Left renal pelvis (tissue), 4 donors: ENCODE measurements around the gene CCDC169. TPM values are rescaled to one million over a fixed set of nuclear protein-coding genes. Genes with fewer than 3 reads are reported as not detected.
"Not testable (repeated sequence)": the region's sequence is repeated elsewhere in the genome, so short reads cannot be mapped to it uniquely, and the experiment has no call there.

Source experiments
- DNase-seq, 4 donors: peaks; one replicate each; pipeline ENCODE4 v3.0.0-alpha.2; 2013; ENCODE audit warnings: low read depth in 4 of 4, low spot score in 3 of 4
- polyA plus RNA-seq, 4 donors: library from polyadenylated mRNA; unstranded; fragments of 120-200 nt; gene quantifications; one replicate each; pipeline ENCODE4 v1.2.1, GENCODE V29; 2013; ENCODE audit not compliant: insufficient read length in 4 of 4

Gene CCDC169
- 1 to 10 TPM; 2.8 to 7.5 (median 5.5) TPM for polyA plus RNA-seq

DNA sequence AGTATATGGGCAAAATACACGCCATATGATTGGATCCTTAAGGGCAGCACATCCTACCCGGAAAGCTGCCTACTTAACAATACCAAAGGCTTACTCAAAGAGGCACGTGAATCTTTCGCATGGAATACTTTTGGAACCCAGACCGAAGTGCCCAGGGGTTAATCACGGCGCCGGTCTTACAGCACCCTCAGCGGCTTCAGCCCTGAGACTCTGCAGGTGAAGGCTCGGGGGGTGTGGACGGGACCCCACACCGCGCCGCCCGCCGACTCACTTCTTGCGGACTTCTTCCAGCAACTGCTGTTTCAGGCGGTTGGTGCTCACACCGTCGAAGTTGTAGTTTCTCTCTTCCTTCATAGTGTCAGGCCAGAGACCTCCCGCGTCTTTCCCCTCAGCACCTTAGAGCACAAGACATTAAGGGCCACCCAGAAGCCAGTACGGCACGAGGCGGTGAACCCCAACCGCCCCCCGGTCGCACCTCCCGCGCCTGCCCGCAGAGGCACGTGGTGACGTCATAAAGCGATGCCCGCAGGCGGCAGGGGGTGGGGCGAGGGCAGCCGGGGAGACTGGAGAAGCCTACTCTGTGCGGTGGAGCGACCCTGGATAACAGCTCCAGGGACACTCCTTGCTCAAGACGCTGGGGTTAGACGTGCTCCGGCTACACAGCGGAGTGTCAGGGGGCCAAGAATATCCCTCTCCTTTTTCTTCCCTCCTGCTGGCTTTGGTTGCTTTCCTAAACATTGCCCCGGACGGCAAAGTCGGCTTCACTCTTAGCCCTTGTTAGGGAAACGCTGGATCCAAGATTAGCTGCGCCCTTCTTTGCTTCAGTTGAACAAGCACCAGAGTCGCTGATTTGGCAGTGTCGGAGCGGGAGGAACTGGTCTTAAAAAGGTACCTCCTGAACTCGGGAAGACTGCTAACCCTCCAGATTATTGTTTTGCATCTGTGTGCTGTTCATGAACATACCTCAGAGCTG, at the start of gene CCDC169:
CCDC169 (minus strand) TSS at position 449 of the 973 bp plus-strand sequence; CDS start at position 354, 95 bp downstream.
- DNase-seq = peak; percentile 54 to 65 (median 55)

DNA sequence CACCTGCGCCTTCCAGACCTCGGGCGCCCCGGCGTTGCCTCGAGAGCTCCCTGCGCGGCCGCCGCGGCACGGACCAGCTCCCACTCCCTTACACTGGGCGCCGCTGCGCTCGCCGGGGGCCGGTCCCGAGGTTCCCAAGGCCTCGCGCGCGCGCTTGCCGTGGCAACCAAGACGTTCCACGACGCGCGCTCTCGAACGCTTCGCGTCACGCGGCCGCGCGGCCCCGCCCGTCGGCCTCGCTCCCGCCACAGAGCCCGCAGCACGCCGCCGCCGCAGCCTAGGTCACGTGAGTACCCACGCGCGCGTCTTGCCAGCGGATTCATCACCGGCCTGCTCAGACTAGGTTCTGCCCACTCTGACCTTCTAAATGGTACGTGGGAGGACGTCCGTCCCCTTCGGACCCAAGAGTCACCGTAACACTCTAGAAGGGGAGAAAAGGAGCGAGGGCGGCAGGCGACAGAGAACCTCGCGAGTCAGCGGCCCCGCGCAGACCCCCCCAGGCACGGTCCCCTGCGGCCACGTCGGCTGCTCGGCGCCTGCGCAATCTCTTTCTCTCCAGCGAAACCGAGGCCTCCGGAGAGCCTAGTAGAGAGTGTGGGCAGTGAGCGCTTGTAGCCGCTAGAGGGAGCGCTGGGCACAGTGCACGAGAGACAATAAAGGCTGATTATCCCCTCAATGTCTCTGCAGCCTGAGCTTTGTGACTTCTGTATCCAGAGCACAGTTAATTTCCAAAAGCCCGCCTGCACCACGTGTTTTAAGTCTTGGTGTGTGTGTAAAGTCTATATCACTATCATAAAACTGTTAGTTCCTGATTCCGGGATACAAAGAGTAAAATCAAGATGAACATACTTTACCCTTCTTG, 48.8 kb upstream of the CCDC169 start, which contains the start of gene SPART:
SPART (minus strand) TSS at position 173 of the 862 bp plus-strand sequence. CDS start 10,564 bp downstream, outside the sequence.
- DNase-seq = peak; percentile 77 to 84 (median 82)

DNA sequence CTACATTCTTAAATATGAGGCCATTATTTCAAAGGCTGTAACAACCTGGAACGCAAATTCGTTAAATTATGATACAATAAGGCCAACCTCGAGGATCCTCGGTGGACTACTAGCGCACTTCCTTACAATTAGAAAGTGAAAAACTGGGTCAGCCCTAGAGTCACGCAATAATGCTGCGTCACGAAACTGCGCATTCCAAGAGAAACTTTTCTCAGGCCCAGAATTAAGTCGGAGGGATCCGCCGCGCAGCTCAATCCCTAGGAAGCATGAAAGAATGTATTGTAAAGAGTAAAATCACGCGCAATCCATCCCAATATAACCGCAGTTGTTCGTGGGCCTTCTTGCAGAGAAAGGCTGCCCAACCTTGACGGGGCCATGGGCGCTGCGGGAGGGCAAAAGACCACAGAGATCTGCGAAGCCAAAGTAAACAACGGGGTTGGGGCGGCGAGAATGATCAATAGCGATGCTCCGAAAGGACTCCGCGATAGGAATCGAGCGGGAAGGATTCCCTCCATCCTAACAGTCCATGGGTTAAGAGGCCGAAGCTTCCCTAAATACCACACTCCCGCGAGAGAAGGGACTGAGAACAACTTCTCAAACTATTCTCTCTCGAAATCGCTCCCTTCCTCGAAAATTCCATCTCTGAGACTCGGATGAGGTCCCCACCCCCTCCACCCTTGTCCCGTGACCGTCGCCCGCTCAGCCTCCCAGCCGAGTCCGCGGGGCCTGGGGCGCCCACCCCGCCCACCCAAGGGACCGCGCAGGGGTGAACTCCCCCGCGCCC, 48.0 kb upstream of the CCDC169 start:
- peak; percentile 54 to 64 (median 62) for DNase-seq

DNA sequence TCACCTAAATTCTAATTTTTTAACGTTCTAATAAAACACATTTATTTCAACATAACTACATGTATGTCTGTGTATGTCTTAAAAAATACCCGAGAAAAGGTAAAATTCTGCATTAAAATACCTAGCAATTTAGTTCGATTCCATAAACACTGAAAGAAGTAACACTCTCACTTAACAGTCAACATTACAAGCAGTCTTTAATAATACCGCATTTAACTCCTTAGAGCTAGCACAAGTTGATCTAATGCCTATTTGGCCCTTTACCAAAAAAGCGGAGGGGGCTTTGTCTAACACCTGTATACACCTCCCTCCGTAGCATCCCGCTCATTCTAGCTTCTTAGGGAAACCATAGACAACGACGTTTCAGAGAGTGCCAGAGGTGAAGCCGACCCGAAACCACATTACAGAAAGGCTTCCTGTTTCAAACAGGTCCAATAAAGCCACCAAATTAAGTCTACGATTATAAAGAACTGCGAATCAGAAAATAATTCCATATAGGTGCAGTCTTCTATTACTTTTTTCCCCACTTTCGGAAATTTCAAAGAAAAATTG, 47.3 kb upstream of the CCDC169 start:
- peak in 1 of 4 donors; percentile 14 for DNase-seq

DNA sequence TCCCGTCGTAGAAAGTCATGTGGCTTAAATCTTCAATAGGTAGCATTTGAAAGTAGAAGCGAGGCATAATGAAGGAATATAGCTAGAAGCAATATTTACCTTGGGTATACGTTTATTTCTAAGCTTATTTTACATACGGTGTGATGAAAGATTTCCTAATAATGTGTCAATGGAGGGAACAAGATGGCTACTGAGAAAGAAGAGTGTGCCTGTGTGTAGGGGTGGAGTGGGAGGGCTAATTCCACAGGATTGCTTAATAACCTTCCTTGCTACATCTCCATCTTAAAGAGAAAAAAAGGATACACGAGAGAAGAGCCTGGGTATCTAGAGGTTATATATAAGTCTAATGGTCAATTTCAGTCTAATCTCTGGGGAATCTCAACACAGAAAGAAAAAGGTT, 46.6 kb upstream of the CCDC169 start:
- DNase-seq = no peak

DNA sequence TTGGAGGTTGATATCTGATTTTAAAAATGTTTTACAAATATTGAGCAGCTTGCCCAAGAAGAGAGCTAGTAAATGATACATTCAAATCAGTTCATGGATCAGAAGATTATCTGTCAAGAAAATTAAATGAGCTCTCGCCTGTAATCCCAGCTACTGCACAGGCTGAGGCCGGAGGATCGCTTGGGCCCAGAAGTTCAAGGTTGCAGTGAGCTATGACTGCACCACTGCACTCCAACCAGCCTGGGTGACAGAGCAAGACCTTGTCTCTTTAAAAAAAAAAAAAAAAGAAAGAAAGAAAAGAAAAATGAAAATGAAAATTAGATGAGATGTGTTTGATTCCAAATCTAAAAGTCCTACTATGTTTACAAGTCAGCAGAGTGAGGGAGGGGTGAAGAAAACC, 46.2 kb upstream of the CCDC169 start:
- DNase-seq = no peak

DNA sequence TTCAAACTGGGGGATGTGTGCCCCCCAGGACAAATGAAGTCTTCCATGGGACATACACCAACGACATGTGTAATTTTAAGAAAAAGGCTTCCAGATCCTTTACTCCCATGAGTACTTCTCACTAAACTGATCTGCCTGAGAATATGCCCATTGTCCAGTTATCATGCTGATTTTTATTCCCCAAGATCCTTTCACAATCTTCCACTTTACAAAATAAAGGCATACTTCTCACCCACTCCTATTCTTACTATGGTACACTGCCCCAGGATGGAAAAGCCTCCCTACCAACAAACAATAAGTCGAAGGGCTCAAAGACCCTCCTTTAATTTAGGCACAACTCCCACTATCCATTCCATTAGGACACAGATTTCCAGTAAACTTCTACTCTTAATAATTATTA, 45.1 kb upstream of the CCDC169 start:
- no peak for DNase-seq

DNA sequence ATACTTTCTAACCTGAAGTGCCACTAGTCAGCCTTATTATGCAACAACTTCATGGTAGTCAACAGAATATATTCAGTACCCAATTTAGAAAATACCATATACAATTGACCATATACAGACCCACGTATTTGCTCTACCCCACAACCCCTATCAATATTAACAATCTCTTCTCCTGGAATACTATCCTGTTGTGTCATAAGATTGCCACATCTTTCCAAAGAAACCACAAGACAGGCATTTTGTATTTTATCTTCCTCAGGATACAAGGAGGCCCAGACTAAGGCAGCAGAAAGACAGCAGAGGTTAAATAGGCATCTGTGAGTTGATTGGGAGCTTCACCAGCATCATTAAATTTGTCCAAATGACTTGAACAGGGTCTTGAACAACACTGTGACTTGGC, 44.1 kb upstream of the CCDC169 start:
- DNase-seq = no peak

DNA sequence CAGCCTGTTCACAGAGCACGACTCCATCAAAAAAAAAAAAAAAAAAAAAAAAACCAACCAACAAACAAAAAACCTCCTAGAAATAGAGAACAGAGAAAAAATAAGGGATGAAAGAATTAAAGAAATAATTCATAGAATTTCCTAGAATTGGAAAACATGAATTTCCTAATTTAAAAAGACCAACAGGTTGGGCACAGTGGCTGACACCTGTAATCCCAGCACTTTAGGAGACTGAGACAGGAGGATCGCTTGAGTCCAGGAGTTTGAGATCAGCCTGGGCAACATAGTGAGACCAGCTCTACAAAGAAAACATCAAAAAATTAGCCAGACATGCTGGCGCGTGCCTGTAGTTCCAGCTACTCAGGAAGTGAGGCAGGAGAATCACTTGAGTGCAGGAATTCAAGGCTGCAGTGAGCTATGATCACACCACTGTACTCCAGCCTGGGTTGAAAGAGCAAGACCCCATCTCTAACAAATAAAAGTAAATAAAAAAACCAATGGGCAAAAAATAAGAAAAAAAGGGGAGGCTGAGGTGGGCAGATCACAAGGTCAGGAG, 42.1 kb upstream of the CCDC169 start:
- no peak for DNase-seq

DNA sequence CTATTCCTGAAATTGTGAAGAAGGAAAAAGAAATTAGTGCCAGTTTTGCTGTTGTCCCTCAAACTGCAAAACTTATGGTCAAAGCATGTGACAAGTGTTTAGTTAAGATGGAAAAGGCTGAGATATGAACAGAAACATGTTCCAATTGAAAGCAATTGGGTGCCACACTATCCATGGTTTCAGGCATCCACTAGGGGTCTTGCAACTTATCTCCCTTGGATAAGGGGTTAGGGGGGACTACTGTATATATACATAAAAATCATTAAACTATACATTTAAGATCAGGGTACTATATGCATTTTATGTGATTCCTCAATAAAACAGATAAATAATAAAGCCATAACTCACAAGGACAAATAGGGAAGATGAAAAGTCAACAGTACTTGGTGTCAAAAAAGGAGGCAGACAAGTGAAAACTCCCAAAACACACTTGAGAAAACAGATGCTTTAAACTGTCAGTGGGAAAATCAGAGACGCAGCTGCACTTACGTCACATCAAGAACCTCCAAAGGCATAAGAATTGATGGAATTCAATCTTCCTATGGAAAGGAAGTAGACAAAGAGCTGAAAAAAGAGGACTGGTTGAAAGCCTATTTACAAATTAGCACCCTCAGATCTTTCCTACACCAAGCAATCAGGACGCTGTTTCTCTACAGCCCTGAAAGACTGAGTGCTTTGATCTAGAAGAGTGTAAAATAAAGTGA, 40.5 kb upstream of the CCDC169 start:
- no peak for DNase-seq

DNA sequence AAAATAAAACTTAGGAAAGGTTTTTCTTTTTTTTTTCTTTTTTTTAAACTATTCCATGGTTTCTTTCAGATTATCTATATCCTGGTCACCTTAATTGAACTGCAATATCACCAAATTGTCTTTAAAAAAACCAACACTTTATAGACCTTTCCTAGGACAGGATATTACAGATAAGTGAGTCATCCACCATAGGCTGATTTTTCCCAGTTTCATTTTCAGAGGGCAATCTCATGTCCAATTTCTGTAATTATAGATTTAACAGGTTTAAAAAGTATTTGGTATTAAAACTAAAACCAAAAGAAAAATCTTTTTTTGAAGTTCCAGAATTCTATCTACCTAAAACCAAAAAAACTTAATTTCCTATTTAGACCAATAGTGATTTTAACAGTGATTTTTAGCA, 35.4 kb upstream of the CCDC169 start:
- DNase-seq = no peak

DNA sequence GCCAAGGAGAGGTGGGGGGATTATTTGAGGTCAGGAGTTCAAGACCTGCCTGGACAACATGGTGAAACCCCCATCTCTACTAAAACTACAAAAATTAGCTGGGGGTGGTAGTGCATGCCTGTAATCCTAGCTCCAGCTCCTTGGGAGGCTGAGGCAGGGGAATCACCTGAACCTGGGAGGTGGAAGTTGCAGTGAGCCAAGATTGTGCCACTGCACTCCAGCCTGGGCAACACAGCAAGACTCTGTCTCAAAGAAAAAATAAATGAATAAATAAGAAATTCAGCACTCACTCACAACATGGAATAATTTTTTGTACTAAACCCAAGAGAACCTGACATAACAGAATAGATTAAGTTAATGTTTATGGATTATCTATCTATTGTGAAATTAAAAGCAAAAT, 34.6 kb upstream of the CCDC169 start:
- not testable (repeated sequence) for DNase-seq

DNA sequence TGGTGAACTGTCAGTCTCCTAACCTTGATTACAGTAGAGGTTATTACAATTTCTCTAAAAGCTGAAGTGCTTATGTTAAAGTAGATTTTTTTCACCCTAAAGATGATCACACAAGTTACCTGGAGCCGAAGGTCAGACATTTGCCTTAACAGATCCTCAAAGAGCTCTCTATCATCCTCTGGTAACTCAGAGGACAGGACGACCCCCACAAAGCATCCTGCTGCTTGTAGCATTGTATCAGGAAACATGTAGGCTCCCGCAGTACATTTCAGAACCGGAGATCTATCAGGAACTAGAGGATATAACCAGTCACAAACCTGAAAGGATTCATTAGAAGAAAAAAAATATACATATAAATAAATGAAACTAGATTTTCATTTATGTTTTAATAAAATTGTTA, 33.7 kb upstream of the CCDC169 start:
- no peak for DNase-seq

DNA sequence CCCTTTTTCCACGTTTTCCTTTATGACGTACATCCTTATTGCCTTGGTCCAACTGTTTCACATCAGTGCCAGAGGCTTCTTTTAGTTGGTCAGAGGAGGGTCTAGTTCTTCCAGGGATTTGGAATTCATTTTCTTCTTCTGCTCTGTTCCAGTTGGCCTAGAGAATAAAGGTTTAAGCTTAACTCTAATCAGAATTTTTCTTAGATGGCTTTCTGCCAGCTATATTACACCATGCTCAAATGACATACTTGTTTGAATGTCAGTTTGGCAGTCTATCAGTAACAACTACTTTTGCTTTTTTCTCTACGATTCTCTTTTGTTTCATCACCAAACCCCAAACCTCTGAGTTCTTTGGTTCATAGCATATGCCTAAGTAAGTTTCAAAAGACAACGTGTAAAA, 31.7 kb upstream of the CCDC169 start:
- DNase-seq = no peak

DNA sequence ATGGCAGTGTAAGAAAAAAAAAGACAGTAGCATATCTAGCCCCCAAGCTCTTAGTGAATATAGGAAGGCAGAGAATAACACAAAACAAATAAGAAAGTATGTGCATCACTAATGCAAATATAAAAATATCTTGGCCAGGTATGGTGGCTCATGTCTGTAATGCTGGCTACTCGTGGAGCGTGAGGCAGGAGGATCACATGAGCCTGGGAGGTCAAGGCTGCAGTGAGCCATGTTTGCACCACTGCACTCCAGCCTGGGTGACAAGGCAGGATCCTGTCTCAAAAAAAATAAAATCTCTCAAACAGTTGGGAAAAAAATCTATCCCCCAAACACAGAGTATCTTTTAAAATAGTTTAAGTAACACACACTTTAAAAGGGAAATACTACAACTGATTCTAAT, 31.2 kb upstream of the CCDC169 start:
- no peak for DNase-seq

DNA sequence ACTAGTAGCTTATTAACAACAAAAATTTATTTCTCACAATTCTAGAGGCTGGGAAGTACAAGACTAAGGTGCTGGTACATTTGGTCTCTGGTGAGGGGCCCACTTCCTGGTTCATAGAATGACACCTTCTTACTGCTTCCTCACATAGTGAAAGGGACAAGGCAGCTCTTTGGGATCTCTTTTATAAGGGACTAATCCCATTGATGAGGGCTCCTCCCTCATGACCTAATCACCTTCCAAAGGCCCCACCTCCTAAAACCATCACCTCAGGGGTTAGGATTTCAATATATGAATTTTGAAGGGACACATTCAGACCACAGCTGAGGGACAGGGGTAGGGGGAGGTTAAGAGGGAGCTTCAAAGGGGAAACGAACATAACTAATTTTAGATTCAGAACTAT, 28.3 kb upstream of the CCDC169 start:
- DNase-seq = no peak

DNA sequence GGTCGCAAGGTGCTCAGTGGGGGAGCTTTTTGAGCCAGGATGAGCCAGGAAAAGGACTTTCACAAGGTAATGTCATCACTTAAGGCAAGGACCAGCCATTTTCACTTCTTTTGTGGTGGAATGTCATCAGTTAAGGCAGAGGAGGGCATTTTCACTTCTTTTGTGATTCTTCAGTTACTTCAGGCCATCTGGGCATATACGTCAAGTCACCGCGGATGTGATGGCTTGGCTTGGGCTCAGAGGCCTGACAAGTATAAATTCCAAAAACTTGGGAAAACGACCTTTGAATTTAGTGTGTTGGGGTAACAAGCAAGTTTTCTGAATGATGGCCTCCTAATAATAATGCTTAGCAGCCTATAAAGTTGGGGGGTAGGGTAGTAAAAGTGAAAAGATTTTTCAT, 27.3 kb upstream of the CCDC169 start:
- not testable (repeated sequence) for DNase-seq

DNA sequence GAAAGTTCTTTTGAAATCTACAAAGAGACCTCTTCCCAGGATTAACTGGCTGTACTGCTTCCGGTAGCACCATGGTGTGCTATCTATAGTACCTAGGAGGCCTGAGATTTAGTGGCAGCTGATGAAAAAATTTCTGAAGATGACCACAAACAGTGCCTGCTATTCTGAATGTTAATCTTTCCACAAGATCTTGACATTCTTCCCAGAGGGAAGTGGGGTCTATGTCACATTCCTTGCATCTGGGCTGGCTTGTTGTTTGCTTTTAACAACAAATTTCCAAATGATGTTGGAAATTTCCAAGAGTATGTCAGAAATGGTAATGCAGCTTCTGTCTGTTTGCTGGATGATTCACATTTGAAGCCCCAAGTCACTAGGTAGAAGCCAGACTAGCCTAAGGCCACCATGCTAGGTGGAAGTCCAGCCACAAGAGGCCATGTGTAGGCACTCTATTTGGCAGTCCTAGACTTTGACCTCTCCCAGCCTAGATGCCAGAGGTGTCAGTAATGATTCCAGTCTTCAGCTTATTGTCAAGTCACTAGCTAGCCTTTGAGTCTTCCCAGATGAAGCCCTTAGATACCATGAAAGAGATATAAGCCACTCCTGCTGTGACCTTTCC, 26.4 kb upstream of the CCDC169 start:
- DNase-seq = no peak

DNA sequence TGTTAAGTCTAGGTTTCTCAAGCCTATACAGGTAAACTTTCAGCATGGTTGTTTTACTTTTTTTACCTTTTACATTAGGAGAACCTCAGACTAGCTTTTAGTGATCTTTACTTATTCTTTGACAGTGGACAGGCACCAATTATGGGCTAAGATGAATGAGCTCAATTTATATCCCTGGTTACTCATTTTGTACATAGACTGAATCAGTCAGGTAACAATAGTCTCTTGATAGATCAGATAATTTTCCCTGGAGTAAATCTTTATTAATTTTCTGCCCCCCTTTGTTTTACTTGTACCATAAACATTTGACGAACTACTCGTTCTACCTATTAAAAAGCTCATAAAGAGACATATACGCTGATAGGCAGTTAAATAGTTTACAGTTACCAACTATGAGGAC, 25.8 kb upstream of the CCDC169 start:
- DNase-seq = no peak
